K562 (cell line): ENCODE measurements around the gene SCNN1B.

ENCODE experiments used
- CEBPB ChIP-seq: fragments of 450-650 bp; IDR thresholded peaks from 2 replicates; pipeline ENCODE4 v1.6.1; 2016; ENCODE audit warnings: missing genetic modification characterization, missing compliant biosample characterization
- ELF4 ChIP-seq: fragments of 450-650 bp; formaldehyde crosslinking; IDR thresholded peaks from 2 replicates; pipeline ENCODE4 v1.4.0; 2022; ENCODE audit warnings: missing genetic modification characterization
- ETV5 ChIP-seq: sonication (generic); formaldehyde crosslinking; IDR thresholded peaks from 2 replicates; pipeline ENCODE4 v1.4.0; 2020; ENCODE audit warnings: low read depth, mild to moderate bottlenecking, missing genetic modification reagents
- NFE2L1 ChIP-seq: fragments of 450-650 bp; IDR thresholded peaks from 2 replicates; pipeline ENCODE4 v1.6.1; 2016; ENCODE audit warnings: missing genetic modification characterization, low read depth, mild to moderate bottlenecking, missing compliant biosample characterization, moderate library complexity, borderline replicate concordance
- POLR2AphosphoS5 ChIP-seq: IDR thresholded peaks from 2 replicates; pipeline ENCODE4 v1.6.1; 2011; ENCODE audit warnings: mild to moderate bottlenecking, low read depth, low read length, moderate library complexity; ENCODE audit not compliant: control insufficient read depth, insufficient read depth
- RAD21 ChIP-seq, 2 experiments: fragments of 250-450 bp in 1 of 2; fragments of 450-650 bp in 1 of 2; sonication (Bioruptor Pico) in 1 of 2; formaldehyde crosslinking in 1 of 2; IDR thresholded peaks in 1 of 2; conservative IDR thresholded peaks in 1 of 2; 2 replicates each; pipeline versions ENCODE4 v1.4.0 to v1.8.0; 2020 to 2022; ENCODE audit warnings: mild to moderate bottlenecking in 2 of 2, moderate library complexity in 1 of 2
- RAD51 ChIP-seq: fragments of 450-650 bp; IDR thresholded peaks from 2 replicates; pipeline ENCODE4 v1.7.1; 2016; ENCODE audit warnings: low read depth, mild to moderate bottlenecking, borderline replicate concordance
- SP1 ChIP-seq: sonication (generic); formaldehyde crosslinking; IDR thresholded peaks from 2 replicates; pipeline ENCODE4 v1.8.1; 2022; ENCODE audit warnings: mild to moderate bottlenecking, missing genetic modification reagents
- SRSF3 ChIP-seq: fragments of 200-400 bp; formaldehyde crosslinking; IDR thresholded peaks from 2 replicates; pipeline ENCODE4 v1.6.1; 2016; ENCODE audit warnings: mild to moderate bottlenecking, low read length, moderate library complexity; ENCODE audit not compliant: insufficient read depth
- ZBTB1 ChIP-seq: sonication (generic); formaldehyde crosslinking; IDR thresholded peaks from 2 replicates; pipeline ENCODE4 v1.8.1; 2023; ENCODE audit warnings: missing genetic modification reagents, low read depth, mild to moderate bottlenecking, borderline replicate concordance
- ZNF324 ChIP-seq: fragments of 250-450 bp; sonication (Bioruptor Pico); IDR thresholded peaks from 2 replicates; pipeline ENCODE4 v1.4.0; 2020; ENCODE audit warnings: mild to moderate bottlenecking
- ZNF764 ChIP-seq: fragments of 250-450 bp; sonication (Bioruptor Pico); IDR thresholded peaks from 2 replicates; pipeline ENCODE4 v1.4.0; 2020; ENCODE audit warnings: low read depth, mild to moderate bottlenecking, moderate library complexity
- TF ChIP-seq, protein P1 (sequence below), 3 experiments: IDR thresholded peaks in 2 of 3; conservative IDR thresholded peaks in 1 of 3; 2 replicates each; pipeline ENCODE4 v1.5.1; 2011 to 2012; ENCODE audit warnings: low read length in 3 of 3, mild to moderate bottlenecking in 3 of 3, control low read depth in 2 of 3, improper control_type of control experiment in 1 of 3, inconsistent platforms in 1 of 3, low read depth in 1 of 3, mixed read lengths in 1 of 3, moderate library complexity in 1 of 3; ENCODE audit not compliant: insufficient read depth in 2 of 3
- TF ChIP-seq, protein P2 (sequence below): IDR thresholded peaks from 2 replicates; pipeline ENCODE4 v1.6.1; 2012; ENCODE audit warnings: low read depth, low read length, improper control_type of control experiment, borderline replicate concordance

DNA sequence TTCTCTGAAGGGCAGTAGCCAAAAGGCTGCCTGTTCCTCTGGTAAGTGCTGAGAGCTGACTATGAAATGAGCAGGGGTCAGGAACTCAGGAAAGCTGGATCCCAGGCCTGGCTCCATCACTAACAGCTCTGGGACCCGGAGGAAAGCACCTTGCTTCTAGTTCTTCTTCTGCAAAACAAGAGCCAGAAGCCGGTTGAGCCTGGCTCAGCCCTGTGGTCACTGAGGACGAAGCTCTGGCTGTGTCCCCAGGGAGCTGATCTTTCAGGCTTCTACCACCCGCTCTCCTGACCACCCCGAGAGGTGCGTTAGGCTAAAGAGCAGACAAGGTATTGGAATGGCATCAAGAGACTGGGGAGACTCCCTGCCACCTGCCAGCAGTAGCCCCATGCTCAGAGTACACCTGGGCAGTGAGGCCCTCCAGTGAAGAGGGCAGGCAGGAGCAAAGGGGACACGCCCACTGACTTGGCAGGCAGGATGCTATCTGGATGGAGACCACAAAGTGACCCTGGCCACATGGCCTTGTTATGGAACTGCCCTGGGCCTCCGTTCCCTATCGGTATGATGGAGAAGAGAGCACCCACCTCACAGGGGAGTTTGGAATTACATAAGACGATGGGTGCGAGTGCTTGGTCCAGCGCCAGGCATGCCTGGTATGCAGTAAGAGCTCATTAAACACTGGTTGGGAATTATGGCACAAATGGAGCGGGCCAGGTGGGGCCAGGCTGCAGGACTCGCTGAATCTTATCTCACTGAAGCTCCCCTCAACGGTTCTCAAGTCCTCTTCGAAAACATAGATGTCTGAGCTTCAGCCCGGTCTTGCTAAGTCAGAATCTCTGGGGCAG lies 89.5 kb downstream of the SCNN1B start:
- TF ChIP-seq CEBPB (tag) (no peak), SRSF3 (no peak), ZBTB1 (CRISPR knock-in tag) (no peak), ZNF324 (CRISPR knock-in tag) (no peak), ZNF764 (CRISPR knock-in tag) (no peak), RAD51 (no peak), ETV5 (no peak), NFE2L1 (no peak), POLR2AphosphoS5 (no peak), ELF4 (CRISPR knock-in tag) (no peak), RAD21 (CRISPR knock-in tag; conservative IDR thresholded peaks at IDR 0.05 in 1 of 2, IDR thresholded peaks at IDR 0.05 in 1 of 2) (no peak), SP1 (CRISPR knock-in tag) (no peak)
- TF ChIP-seq, protein P1, sequence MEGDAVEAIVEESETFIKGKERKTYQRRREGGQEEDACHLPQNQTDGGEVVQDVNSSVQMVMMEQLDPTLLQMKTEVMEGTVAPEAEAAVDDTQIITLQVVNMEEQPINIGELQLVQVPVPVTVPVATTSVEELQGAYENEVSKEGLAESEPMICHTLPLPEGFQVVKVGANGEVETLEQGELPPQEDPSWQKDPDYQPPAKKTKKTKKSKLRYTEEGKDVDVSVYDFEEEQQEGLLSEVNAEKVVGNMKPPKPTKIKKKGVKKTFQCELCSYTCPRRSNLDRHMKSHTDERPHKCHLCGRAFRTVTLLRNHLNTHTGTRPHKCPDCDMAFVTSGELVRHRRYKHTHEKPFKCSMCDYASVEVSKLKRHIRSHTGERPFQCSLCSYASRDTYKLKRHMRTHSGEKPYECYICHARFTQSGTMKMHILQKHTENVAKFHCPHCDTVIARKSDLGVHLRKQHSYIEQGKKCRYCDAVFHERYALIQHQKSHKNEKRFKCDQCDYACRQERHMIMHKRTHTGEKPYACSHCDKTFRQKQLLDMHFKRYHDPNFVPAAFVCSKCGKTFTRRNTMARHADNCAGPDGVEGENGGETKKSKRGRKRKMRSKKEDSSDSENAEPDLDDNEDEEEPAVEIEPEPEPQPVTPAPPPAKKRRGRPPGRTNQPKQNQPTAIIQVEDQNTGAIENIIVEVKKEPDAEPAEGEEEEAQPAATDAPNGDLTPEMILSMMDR (IDR thresholded peaks at IDR 0.05 in 2 of 3, conservative IDR thresholded peaks at IDR 0.05 in 1 of 3; ENCODE audit: insufficient read depth in 2 of 3, low read depth in 1 of 3, low read length in 3 of 3): no peak
- TF ChIP-seq, protein P2, sequence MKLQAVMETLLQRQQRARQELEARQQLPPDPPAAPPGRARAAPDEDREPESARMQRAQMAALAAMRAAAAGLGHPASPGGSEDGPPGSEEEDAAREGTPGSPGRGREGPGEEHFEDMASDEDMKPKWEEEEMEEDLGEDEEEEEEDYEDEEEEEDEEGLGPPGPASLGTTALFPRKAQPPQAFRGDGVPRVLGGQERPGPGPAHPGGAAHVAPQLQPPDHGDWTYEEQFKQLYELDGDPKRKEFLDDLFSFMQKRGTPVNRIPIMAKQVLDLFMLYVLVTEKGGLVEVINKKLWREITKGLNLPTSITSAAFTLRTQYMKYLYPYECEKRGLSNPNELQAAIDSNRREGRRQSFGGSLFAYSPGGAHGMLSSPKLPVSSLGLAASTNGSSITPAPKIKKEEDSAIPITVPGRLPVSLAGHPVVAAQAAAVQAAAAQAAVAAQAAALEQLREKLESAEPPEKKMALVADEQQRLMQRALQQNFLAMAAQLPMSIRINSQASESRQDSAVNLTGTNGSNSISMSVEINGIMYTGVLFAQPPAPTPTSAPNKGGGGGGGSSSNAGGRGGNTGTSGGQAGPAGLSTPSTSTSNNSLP: no peak
